GM19452 (cell line): Measurements from ENCODE around the gene SLIT1.

Experiments
- ATAC-seq: cut with Tn5 transposase; IDR thresholded peaks from one replicate; pipeline ENCODE4 v1.9.1; 2021; ENCODE audit not compliant: unreplicated experiment

The SLIT1 gene

GRCh38 chr10:97173036-97173435 lies 12.7 kb downstream of the SLIT1 start:
- no peak for ATAC-seq

DNA sequence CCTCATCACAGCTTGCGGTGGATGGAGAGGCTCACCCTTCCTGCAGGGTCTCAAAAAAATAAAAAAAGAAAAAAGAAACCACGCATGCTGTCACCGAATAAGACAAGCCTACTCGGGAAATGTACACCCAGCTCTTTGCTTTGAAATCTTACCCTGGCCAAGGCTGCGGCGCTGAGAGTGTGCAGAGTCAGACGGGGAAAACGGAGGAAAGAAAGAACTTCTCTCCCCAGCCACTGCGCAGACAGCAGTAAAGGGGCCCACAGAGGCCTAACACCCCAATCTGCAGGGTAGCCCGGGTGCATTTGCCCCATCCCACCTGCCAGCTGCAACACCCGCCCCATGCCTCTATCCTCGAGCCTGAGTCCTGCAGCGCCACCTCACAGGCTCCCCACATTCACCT lies 14.8 kb downstream of the SLIT1 start:
- ATAC-seq, result no peak

DNA sequence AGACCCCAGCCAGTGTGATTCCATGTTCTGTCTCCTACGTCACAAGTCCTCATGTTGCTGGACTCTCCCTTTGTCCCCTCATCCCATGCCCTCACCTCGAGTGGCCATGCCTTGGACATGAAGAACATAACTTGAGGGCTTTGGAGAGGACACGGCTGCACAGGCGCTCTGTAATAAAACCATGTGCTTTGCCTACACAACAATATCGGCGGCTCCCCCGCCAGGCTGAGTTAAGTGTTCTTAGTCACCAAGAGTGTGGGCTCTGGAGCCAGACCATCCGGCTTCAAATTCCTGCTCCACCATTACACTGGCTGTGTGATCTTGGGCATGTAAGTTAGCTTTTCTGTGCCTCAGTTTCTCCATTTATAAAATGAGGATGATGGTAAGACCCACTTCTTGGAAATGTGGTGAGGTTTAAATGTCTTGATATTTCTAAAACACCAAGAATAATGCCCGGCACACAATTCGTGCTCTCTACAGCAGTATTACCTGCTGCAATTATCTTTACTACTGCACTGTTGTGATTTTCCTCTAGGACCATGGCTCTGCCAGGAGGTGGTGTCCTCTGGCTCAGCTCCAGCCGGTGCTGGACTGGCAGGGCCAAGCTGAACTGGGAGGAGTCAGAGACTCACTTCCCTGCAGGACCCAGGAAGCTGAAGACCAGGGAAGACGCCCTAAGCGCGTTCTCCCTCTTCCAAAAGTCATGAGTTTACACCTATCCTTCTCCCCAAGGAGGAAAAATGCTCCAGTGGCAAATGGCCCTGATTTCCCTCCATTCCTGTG lies 15.7 kb downstream of the SLIT1 start:
- no peak for ATAC-seq

GRCh38 chr10:97169063-97169462 lies 16.7 kb downstream of the SLIT1 start:
- no peak for ATAC-seq

GRCh38 chr10:97168645-97169044 lies 17.1 kb downstream of the SLIT1 start:
- ATAC-seq, result no peak

GRCh38 chr10:97165499-97165898 lies 20.3 kb downstream of the SLIT1 start:
- ATAC-seq, result no peak

- no peak for ATAC-seq
These were observed 21.8 kb downstream of the SLIT1 start for GRCh38 chr10:97163781-97164501.

DNA sequence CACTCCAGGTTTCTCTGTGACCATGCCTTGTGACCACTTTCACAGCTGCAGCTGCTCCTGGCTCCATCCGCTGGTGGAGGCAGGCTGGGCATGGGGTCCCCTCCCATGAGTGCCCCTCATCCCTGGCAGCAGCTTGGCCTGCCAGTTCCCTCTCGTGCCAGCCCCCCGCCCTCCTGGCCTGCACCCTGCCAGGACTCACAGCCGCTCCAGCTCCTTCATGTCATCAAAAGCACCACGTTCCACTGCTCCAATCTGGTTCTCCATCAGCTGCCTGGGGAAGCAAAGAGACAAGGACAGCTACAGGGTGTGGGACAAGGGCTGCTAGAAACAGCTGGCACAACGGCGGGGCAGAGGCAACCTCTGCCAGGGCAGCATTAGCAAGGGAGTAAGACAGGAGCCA lies 22.6 kb downstream of the SLIT1 start:
- no peak for ATAC-seq

DNA sequence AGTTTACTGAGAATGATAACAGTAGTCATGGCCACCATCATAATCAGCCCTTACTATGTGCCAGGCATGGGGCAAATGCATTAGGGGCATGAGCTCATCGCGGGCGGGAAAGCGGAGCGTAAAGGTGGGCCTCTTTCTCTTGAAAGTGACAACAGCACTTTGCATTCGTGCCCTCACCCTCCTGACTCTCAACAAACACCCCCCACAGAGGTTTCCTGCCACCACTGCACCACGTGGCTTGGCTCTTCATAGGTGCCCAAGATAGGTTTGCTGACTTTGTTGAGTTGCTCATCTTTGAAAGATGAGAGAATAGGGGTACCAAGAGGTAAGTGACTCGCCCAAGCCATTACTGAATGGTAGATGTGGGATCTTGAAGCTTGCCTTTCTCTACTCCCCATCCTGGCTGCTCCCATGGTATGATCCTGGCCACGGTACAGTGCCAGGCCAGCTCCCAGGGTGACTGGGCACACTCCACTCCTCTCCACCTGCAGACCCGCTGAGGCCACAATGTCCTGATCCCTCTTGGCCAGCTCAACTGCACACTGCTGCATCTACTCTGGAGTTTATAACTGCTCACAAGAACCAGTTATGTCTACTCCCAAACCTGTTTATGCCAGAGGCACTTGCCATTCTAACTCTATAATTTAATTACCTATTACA lies 26.0 kb downstream of the SLIT1 start:
- ATAC-seq, result no peak

- ATAC-seq, result peak; percentile 70
These were observed 28.1 kb downstream of the SLIT1 start for GRCh38 chr10:97157578-97158095.

DNA sequence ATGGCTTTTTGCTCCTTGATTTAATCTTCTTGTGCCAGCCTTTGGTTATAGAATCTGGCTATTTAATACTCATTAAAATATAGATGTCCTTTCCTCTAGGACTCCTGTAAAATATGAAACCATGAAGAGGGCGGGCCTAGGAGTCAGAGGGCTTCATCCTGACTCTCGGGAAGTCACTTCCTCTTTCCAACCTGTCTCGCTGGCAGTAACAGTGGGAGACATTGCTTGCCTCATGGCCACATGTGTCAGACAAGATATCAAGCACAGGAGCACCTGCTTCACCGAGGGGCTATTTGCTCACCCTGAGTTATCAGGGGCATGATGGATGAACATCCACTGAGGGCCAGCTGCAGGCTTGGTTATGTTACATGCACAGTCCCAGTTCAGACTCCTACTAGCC lies 31.0 kb downstream of the SLIT1 start:
- ATAC-seq, result no peak

DNA sequence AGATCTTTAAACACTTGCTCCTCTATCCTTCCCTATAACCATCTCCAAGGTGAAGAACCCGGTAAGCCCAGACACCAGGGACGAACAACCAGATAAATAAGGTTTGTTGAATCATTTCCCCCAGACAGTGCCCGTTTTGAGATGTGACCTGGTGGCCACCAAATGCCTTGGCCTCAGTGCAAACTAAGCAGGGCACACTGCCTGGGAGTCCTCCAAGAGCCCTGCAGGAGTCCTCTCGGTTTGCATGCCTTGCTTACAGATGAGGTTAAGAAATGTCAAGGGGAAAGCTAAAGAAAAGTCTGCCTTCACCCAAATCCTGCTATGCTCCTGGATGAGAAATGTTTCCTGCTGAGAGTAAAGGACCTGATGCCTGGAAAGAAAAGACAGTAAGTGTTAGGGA lies 31.6 kb downstream of the SLIT1 start:
- no peak for ATAC-seq

GRCh38 chr10:97153270-97153850 lies 32.4 kb downstream of the SLIT1 start:
- ATAC-seq, result no peak

DNA sequence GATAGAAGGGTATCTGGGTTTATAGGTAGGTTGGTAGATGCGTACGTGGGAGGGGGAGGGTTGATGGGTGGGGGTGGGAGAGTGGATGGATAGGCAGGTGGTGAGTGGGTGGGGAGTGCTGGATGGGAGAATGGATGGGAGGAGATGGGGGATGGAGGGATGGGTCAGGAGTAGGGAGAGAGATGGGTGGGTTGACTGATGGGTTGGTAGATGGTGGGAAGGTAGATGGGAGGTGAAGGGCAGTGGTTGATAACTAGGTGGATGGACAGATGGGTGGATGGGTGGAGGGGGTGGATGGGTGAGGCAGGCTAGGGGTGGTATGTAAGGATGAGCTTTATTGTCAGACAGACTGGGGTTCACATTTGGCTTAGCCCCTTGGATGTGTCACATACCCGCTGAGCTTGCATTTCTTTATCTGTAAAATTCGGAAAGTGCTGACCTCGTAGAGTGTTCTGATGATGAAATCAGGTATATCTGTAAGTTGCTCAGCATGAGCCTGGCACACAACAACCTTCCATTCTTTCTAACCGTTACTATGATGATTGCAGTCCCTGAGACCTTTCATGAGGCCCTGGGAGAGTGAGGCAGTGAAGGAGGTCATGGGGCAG lies 34.3 kb downstream of the SLIT1 start:
- ATAC-seq, result no peak

- ATAC-seq, result no peak
These were observed 35.1 kb downstream of the SLIT1 start for GRCh38 chr10:97150616-97151015.

GRCh38 chr10:97150013-97150595 lies 35.7 kb downstream of the SLIT1 start:
- ATAC-seq, result no peak

DNA sequence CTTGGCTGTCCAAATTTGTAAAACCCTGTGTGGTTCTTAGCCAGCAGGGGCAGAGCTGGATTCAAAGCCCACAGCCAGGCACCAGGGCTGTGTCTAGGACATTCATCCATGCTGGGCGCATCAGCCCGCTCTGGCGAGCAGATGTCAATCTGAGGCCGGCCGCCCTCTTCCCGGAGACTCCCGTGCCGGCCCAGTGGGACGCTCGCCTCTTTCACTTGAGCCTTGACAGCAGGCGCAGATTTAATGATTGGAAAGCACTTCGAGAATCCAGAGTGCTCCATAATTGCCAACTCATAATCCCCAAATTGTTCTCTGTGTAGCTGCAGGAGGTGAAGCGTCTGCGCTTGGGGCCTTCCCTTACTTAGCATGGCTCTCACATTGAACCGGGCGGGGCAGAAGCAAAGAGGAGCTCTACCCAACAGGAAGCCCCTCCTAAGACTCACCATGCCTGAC lies 36.7 kb downstream of the SLIT1 start:
- ATAC-seq, result no peak

GRCh38 chr10:97144297-97144696 lies 41.5 kb downstream of the SLIT1 start:
- no peak for ATAC-seq

- ATAC-seq, result no peak
These were observed 42.9 kb downstream of the SLIT1 start for GRCh38 chr10:97142834-97143233.

DNA sequence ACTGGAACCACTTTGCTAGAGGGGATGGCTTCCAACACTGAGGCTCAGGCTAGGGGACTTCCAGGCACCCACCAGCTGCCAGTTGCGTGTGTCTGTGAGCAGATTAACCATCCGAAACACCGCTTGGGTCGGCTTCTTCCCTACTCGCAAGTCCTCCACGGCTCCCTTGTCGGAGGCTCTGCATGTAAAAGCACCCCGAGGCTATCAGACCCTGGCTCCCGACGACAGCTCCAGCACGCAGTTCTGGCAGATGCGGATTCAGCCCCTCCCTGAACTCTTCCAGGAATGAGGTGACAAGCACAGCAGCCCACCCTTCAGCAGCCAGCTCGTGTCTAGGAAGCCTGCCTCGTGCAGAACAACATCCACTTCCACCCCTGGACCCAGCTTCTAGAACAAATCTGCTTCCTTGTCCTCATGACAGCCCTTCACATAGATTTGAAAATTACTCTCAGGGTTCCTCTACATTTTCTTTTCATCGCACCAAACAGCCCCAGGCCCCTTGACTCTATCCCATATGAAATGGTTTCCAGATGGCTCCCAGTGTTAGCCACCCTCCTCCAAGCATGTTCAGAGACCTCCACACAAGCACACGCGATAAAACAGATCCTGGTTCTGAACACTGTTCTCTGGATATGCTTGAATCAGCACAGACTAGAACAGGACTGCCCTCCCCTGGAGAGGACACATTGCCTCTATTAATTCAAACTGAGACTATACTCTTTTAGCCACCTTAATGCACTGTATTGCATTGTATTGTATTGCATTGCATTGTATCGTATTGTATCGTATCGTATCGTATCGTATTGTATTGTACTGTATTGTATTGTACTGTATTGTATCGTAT lies 44.6 kb downstream of the SLIT1 start:
- ATAC-seq, result no peak
